HG02973 (cell line): ENCODE results near the gene PDZRN3.

Experiments
- ATAC-seq: cut with Tn5 transposase; IDR thresholded peaks from one replicate; pipeline ENCODE4 v1.9.1; 2021; ENCODE audit warnings: moderate library complexity; ENCODE audit not compliant: unreplicated experiment

The PDZRN3 gene

DNA sequence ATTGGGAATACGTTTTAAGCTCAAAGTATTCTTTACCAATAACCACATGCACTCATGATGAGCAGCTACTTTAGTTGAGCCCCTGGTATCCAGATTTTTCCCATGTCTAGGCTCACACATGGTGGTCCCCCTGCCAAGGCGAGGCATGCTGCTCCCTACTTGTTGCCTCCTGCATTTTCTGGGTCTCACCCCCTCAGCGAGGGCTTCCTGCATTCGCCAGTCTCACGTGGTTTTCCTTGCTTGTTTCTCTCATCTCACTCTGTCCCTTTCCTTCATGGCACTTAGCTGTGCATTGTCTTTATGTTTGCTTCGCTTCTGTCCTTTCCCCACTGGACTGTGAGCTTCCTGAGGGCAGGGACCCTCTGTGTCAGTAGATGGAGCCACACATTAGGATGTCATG, 99.2 kb downstream of the PDZRN3 start:
- ATAC-seq = no peak

GRCh38 chr3:73523661-73524060, 101.1 kb downstream of the PDZRN3 start:
- ATAC-seq = no peak

GRCh38 chr3:73521734-73522336, 102.9 kb downstream of the PDZRN3 start:
- no peak for ATAC-seq

GRCh38 chr3:73520931-73521461, 103.7 kb downstream of the PDZRN3 start:
- ATAC-seq = no peak

DNA sequence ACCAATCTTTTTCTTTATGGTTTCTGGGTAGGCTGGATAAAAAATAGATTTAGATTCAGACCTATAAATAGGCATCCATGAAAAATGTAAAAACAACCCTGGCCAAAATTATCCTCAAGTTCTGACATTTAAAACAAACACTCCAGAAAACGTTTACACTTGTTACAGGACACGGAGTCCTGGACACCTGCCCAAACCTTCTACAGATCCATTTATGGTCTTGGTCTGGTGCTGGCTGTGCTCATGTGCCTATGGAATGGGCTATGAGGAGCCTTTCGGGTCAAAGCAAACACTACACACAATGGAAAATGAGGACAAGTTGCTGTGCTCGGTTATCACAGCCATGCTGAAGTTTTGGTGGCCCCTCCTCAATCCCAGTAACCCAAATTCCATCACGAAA, 108.1 kb downstream of the PDZRN3 start:
- no peak for ATAC-seq

- no peak for ATAC-seq
These were observed 111.5 kb downstream of the PDZRN3 start for GRCh38 chr3:73513260-73513659.

DNA sequence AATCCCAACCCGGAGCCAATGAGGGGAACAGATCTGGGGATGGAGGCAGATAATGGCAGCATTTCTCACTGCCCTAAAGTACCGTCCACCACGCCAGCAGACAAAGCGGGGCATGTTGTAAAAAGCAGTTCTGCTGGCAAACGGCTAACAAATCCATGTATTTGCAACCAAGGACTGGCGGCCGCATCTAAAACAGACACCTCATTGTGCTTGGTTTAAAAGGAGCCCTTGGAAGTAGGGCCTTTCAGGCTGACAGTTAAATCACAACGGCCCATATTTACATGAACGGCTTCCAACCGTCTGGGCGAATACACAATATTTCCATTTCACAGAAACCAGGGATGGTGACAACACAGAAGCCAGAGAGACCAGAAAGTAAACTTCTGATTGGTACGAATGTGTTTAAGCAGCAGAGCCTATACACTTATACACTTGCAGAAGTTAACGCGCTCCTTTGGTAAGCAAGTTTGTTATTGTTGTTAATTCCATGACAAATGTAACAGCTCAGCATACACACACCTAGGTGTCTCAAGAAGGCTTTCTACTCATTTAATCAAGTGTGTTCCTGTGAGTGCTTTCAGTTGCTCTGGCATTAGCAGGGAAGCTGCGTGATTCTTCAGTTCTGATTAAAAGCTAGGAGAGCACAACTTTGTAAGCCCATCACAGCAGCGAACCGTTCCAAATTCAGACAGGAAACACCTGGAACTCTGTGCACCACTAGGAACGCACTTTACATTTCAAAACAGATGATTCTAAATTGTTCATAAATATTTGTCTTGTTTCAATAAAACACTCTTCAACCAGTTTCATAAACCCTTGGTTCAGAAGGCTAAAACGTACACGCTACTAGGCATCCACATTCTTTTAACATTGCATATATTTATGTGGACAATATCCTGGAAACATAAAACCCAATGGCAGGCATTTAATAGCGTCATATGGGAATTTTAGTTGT, 112.9 kb downstream of the PDZRN3 start:
- no peak for ATAC-seq

DNA sequence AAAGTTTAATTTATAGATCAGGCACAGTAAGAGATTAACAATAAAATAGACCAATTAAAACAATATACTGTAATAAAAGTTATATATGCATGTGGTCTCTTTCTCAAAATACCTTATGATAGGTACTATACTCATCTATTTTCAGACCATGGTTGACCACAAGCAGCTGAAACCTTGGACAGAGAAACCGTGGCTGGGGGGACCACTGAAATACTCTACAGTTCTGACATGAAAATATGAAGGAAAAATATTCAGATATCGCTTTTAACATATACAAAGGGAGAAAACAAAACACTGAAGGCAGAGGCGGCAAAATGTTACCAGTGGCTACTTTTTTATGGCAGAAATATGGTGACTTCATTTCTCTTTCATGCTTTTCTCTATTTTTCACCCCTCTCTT, 114.0 kb downstream of the PDZRN3 start:
- no peak for ATAC-seq

- ATAC-seq = no peak
These were observed 114.4 kb downstream of the PDZRN3 start for GRCh38 chr3:73510334-73510733.

GRCh38 chr3:73509816-73510215, 114.9 kb downstream of the PDZRN3 start:
- no peak for ATAC-seq

DNA sequence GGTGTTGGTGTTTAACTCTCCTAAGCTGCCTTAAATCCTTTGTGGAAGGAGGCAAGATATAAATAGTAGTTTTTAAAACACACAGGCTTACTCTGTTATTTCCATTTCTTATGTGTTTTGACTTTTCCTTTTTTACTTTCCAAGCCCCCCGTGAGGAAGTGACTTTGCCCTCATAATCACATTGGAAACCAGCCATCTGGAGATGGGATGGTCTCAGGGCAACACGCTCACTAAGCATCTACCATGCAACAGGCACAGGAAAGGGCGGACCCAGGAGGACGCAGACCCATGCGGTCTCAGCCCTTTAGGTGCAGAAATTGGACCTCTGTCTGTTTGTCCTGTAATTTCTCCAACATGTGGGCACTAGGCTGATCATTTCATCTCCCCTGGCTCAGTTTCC, 115.7 kb downstream of the PDZRN3 start:
- ATAC-seq = no peak

DNA sequence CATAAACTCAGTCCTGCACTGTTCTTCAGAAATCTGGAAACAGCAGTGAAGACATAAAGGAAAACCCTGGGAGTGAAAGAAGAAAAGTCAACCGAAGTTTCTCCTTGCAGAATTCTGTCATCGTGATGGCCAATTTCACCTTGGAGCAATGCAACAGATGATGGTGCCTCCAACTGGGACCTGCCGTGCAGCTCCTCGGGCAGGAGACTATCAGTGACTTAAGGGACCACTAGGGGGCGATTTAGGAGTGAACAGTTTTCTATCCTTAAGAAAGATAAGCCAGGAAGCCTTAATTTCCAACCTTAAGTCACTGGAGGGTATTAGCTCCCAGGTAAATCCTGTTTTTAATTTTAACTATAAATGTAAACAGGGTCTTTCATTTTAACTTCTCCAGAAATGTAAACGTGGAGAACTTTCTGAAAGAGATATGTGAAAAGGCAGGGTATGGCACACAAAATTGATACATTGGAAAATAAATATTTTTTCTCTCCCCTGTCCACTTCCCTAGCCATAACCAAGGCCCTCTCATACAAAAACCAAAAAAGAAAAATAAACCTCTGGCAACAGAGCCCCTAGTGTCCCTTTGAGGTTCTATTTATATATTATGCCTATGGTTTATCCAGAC, 116.3 kb downstream of the PDZRN3 start:
- ATAC-seq = peak; percentile 84

DNA sequence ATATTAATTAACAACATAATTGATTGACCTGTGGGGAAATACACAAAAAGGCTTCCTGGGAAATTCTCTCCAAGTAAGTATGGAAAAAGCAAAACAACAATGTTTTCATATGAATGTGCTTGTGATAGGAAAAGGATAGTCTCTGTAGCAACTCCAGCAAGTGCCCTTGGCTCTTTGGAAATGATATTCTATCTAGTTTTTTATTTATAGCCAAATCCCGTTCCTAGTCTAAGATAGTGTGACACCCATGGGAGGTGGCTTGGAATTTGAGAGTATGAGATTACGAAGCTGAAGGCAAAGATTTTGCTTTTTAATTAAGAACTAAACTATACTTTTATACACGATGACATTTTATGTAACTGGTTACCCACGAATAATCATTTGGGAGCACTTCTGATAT, 119.9 kb downstream of the PDZRN3 start:
- no peak for ATAC-seq

DNA sequence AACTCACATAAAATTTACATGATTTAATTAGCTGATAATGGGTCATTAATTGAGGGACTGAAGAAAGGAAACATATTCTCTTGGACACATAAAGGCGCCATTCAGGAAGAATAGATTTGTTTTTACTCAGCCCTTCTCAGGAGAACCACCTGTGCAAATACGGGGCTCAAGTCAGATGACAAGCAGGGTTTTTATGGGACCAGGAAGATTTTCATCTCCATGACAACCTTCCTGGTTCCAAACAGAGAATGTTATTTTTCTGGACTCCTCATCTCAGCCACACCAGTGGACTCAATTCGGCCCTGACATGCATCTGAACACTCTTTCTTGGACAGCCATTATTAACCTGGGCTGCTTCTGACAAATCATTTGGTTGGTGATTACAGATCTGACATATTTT, 120.5 kb downstream of the PDZRN3 start:
- ATAC-seq = no peak

GRCh38 chr3:73503781-73504180, 121.0 kb downstream of the PDZRN3 start:
- no peak for ATAC-seq

DNA sequence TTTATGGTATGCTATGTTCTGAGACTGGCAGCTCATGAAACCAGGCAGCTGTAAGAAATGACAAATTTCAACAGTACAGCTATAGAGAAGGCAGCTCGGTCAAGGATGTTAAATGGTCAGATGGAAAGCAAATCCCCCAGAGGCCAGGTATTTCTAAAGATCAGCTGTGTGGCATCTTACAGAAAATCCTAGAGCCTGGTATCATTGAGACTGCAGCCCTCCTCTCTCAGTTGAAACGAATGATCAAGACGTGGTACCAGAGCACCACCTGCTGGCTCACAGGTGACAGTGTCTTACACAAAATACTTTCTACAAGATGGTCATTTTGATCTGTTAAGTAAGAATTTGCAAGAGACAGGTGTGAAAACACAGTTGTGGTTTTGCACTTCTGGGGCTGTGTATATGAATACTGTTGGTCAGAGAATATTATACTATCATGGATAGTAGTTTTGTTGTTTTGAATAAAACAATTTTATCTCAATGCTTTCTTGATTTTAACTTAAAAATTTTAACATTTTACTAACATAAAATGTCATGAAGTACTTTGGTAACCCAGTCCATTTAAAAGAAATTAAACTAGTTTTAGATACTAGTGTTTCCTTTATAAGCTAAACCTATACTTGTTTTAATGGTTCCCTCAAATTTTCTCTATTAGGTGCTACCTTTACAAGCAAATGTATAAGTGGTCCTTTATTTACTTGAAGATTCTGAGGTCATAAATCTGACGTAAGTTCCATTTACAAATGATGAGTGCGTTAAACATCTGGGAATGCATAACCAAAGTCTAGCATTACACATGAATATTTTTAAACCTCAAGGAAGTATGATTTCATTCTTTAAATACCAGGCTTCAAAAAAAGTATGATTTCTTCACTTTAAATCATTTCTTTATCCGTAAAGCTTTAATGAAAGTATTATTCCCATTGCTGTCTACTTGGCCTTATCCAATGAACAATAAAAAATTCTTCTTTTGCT, 121.8 kb downstream of the PDZRN3 start:
- peak; percentile 54 for ATAC-seq

- ATAC-seq = no peak
These were observed 124.4 kb downstream of the PDZRN3 start for GRCh38 chr3:73500321-73500720.

DNA sequence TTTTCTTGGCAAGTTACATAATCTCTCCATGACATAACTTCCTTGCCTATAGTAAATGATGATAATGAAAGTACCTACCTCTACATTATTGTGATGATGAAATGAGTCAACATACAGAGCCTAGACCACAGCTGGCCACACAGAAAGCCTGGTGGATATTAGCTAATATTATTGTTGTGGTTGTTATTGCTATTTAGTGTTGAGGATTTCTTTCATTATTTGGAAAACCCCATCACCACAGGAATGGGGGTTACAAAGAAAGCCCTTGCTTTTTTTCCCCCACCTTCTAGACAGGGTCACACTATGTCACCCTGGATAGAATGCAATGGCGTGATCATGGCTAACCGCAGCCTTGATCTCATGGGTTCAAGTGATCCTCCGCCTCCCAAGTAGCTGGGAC, 125.0 kb downstream of the PDZRN3 start:
- ATAC-seq = peak; percentile 70

- peak; percentile 38 for ATAC-seq
These were observed 125.7 kb downstream of the PDZRN3 start for GRCh38 chr3:73498764-73499622.
